ENCODE results near the gene RTN4R.

The RTN4R gene

GRCh38 chr22:20244691-20245576 lies 23.2 kb downstream of the RTN4R start:
- TF ChIP-seq CTCF (conservative IDR thresholded peaks at IDR 0.05), result no peak
- peak overlapping the region; percentile 85; the same call in 1 of the 2 replicates for H3K27ac ChIP-seq

GRCh38 chr22:20244250-20244648 lies 23.9 kb downstream of the RTN4R start:
- peak overlapping the region; percentile 85 for H3K27ac ChIP-seq
- no peak for TF ChIP-seq CTCF (conservative IDR thresholded peaks at IDR 0.05)

GRCh38 chr22:20243537-20244249 lies 24.4 kb downstream of the RTN4R start:
- peak overlapping the region; percentile 85 for H3K27ac ChIP-seq
- TF ChIP-seq CTCF (conservative IDR thresholded peaks at IDR 0.05), result no peak

GRCh38 chr22:20243176-20243536 lies 25.0 kb downstream of the RTN4R start:
- peak overlapping the region; percentile 85 for H3K27ac ChIP-seq

GRCh38 chr22:20242393-20243175 lies 25.5 kb downstream of the RTN4R start:
- TF ChIP-seq CTCF (conservative IDR thresholded peaks at IDR 0.05), result no peak
- peak overlapping the region; percentile 85 for H3K27ac ChIP-seq

More at GRCh38 chr22:20243176-20243536, 25.0 kb downstream of the RTN4R start:
- no peak for TF ChIP-seq CTCF (conservative IDR thresholded peaks at IDR 0.05)

- TF ChIP-seq CTCF (conservative IDR thresholded peaks at IDR 0.05), result no peak
- H3K27ac ChIP-seq, result no peak overlapping the region
Observed at GRCh38 chr22:20241579-20242392, 26.3 kb downstream of the RTN4R start.

Measured in VCaP (cell line).